Measurements from ENCODE around the gene DNPEP. TPM values are rescaled to one million over a fixed set of nuclear protein-coding genes. Genes with fewer than 3 reads are reported as not detected.

DNPEP gene
- total RNA-seq, 1 experiment from 2014 or later: 69.2 TPM

GRCh38 chr2:219362072-219362471 is 25.6 kb downstream of the DNPEP start:
- Histone ChIP-seq H3K27ac (ENCODE audit: low read depth, low read length, poor library complexity, severe bottlenecking) (no peak overlapping the region), H3K27me3 (replicated peaks; ENCODE audit: insufficient read depth, low read depth, low read length, poor library complexity) (peaks cover 32% of the 10 kb centered on the region), H3K9me3 (ENCODE audit: low read depth, low read length, poor library complexity, severe bottlenecking) (no peaks in the 10 kb centered on the region), H3K4me1 (ENCODE audit: insufficient read depth, low read length, poor library complexity, severe bottlenecking) (no peaks in the 10 kb centered on the region), H3K4me3 (ENCODE audit: low read depth, low read length, poor library complexity, severe bottlenecking) (no peak overlapping the region), H3K36me3 (ENCODE audit: insufficient read depth, low read length, poor library complexity, severe bottlenecking) (no peaks in the 10 kb centered on the region)
- no TSS peak for BruUV-seq (replicated peaks)
- no peak for DNase-seq (ENCODE audit: low spot score)
- ChIA-PET POLR2A (ENCODE audit: low non-redundant PET) (no interaction called here), CTCF (no interaction called here)
- intact Hi-C loops (cut with micrococcal nuclease; ENCODE audit: unreplicated experiment): no loop called here
- TF ChIP-seq, protein P1, sequence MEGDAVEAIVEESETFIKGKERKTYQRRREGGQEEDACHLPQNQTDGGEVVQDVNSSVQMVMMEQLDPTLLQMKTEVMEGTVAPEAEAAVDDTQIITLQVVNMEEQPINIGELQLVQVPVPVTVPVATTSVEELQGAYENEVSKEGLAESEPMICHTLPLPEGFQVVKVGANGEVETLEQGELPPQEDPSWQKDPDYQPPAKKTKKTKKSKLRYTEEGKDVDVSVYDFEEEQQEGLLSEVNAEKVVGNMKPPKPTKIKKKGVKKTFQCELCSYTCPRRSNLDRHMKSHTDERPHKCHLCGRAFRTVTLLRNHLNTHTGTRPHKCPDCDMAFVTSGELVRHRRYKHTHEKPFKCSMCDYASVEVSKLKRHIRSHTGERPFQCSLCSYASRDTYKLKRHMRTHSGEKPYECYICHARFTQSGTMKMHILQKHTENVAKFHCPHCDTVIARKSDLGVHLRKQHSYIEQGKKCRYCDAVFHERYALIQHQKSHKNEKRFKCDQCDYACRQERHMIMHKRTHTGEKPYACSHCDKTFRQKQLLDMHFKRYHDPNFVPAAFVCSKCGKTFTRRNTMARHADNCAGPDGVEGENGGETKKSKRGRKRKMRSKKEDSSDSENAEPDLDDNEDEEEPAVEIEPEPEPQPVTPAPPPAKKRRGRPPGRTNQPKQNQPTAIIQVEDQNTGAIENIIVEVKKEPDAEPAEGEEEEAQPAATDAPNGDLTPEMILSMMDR (conservative IDR thresholded peaks at IDR 0.05; ENCODE audit: low read depth, low read length): no peak
- TF ChIP-seq EZH2 (IDR thresholded peaks at IDR 0.05; ENCODE audit: borderline replicate concordance, low read depth, low read length, poor library complexity, severe bottlenecking): no peak

GRCh38 chr2:219358170-219359075 is 29.3 kb downstream of the DNPEP start:
- ChIA-PET POLR2A (ENCODE audit: low non-redundant PET) (no interaction called here), CTCF (no interaction called here)
- Histone ChIP-seq H3K4me3 (ENCODE audit: low read depth, low read length, poor library complexity, severe bottlenecking) (peak overlapping the region; percentile 38), H3K4me1 (ENCODE audit: insufficient read depth, low read length, poor library complexity, severe bottlenecking) (no peaks in the 10 kb centered on the region), H3K27ac (ENCODE audit: low read depth, low read length, poor library complexity, severe bottlenecking) (no peak overlapping the region), H3K36me3 (ENCODE audit: insufficient read depth, low read length, poor library complexity, severe bottlenecking) (no peaks in the 10 kb centered on the region), H3K9me3 (ENCODE audit: low read depth, low read length, poor library complexity, severe bottlenecking) (no peaks in the 10 kb centered on the region), H3K27me3 (replicated peaks; ENCODE audit: insufficient read depth, low read depth, low read length, poor library complexity) (peaks cover 32% of the 10 kb centered on the region)
- intact Hi-C loops (cut with micrococcal nuclease; ENCODE audit: unreplicated experiment): no loop called here
- TF ChIP-seq EZH2 (IDR thresholded peaks at IDR 0.05; ENCODE audit: borderline replicate concordance, low read depth, low read length, poor library complexity, severe bottlenecking): peak; percentile 56
- TF ChIP-seq, protein P1 (conservative IDR thresholded peaks at IDR 0.05; ENCODE audit: low read depth, low read length): no peak
- no TSS peak for BruUV-seq (replicated peaks)
- DNase-seq (ENCODE audit: low spot score): no peak

- no peaks in the 10 kb centered on the region for H3K9me3 ChIP-seq (ENCODE audit: low read depth, low read length, poor library complexity, severe bottlenecking)
- ChIA-PET CTCF (interaction anchor here (0.6 kb wide), 1 partner anchor 183 kb away, joined by 6 read pairs; no protein-coding TSS in a partner anchor), POLR2A (ENCODE audit: low non-redundant PET) (no interaction called here)
- TF ChIP-seq, protein P1 (conservative IDR thresholded peaks at IDR 0.05; ENCODE audit: low read depth, low read length): no peak
- no peak for TF ChIP-seq EZH2 (IDR thresholded peaks at IDR 0.05; ENCODE audit: borderline replicate concordance, low read depth, low read length, poor library complexity, severe bottlenecking)
- H3K27me3 ChIP-seq (replicated peaks; ENCODE audit: insufficient read depth, low read depth, low read length, poor library complexity): peaks cover 32% of the 10 kb centered on the region
- no peak for DNase-seq (ENCODE audit: low spot score)
- no TSS peak for BruUV-seq (replicated peaks)
- H3K4me1 ChIP-seq (ENCODE audit: insufficient read depth, low read length, poor library complexity, severe bottlenecking): no peaks in the 10 kb centered on the region
- H3K36me3 ChIP-seq (ENCODE audit: insufficient read depth, low read length, poor library complexity, severe bottlenecking): no peaks in the 10 kb centered on the region
- H3K4me3 ChIP-seq (ENCODE audit: low read depth, low read length, poor library complexity, severe bottlenecking): no peak overlapping the region
- no peak overlapping the region for H3K27ac ChIP-seq (ENCODE audit: low read depth, low read length, poor library complexity, severe bottlenecking)
- intact Hi-C loops (cut with micrococcal nuclease; ENCODE audit: unreplicated experiment): no loop called here
These were observed 30.9 kb downstream of the DNPEP start for GRCh38 chr2:219356834-219357233.

Measured in A673 (cell line).